KMS-11 (cell line): ENCODE data around the gene STT3B.

Experiments
- H2AFZ ChIP-seq: fragments of 200-600 bp; sonication (generic); 2 replicates; pipeline ENCODE4 v1.6.1; 2016; ENCODE audit warnings: antibody characterized with exemption, mixed run types, low read depth
- H3K27ac ChIP-seq: fragments of 200-600 bp; sonication (generic); 2 replicates; pipeline ENCODE4 v1.6.1; 2016; ENCODE audit warnings: mild to moderate bottlenecking, mixed run types
- H3K27me3 ChIP-seq: fragments of 200-600 bp; sonication (generic); 2 replicates; pipeline ENCODE4 v1.6.1; 2017; ENCODE audit warnings: mild to moderate bottlenecking, low read depth, mixed run types, moderate library complexity; ENCODE audit not compliant: insufficient read depth
- H3K36me3 ChIP-seq: fragments of 200-600 bp; sonication (generic); 2 replicates; pipeline ENCODE4 v1.6.1; 2017; ENCODE audit warnings: mild to moderate bottlenecking, mixed run types; ENCODE audit not compliant: insufficient read depth
- H3K4me1 ChIP-seq: fragments of 200-600 bp; sonication (generic); 2 replicates; pipeline ENCODE4 v1.6.1; 2016; ENCODE audit warnings: mild to moderate bottlenecking, low read depth, mixed run types; ENCODE audit not compliant: poor library complexity, severe bottlenecking
- H3K4me2 ChIP-seq: fragments of 200-600 bp; sonication (generic); 2 replicates; pipeline ENCODE4 v1.7.0; 2016; ENCODE audit warnings: mild to moderate bottlenecking, mixed run types
- H3K4me3 ChIP-seq: fragments of 200-600 bp; sonication (generic); IDR thresholded peaks from 2 replicates; pipeline ENCODE4 v1.6.1; 2017; ENCODE audit warnings: low read depth, low read length, mixed read lengths; ENCODE audit not compliant: insufficient read depth
- H3K79me2 ChIP-seq: fragments of 200-600 bp; sonication (generic); 2 replicates; pipeline ENCODE4 v1.6.1; 2016; ENCODE audit warnings: low read depth, mixed run types; ENCODE audit not compliant: insufficient read depth
- H3K9ac ChIP-seq: fragments of 200-600 bp; sonication (generic); 2 replicates; pipeline ENCODE4 v1.6.1; 2016; ENCODE audit warnings: mild to moderate bottlenecking, mixed run types
- H4K20me1 ChIP-seq: fragments of 200-600 bp; sonication (generic); 2 replicates; pipeline ENCODE4 v1.6.1; 2016; ENCODE audit warnings: mild to moderate bottlenecking, mixed run types; ENCODE audit not compliant: insufficient read depth
- TF ChIP-seq, protein P1 (sequence below): fragments of 200-600 bp; sonication (generic); conservative IDR thresholded peaks from 2 replicates; pipeline ENCODE4 v1.6.1; 2017; ENCODE audit warnings: low read depth, mild to moderate bottlenecking, antibody characterized with exemption, low read length, moderate library complexity, mixed read lengths

The STT3B gene

GRCh38 chr3:31629054-31629453 lies 96.3 kb downstream of the STT3B start:
- Histone ChIP-seq H4K20me1 (no peaks in the 10 kb centered on the region), H3K79me2 (no peaks in the 10 kb centered on the region), H2AFZ (no peak overlapping the region), H3K4me2 (no peak overlapping the region), H3K9ac (no peak overlapping the region), H3K4me1 (no peaks in the 10 kb centered on the region), H3K27ac (no peak overlapping the region), H3K36me3 (no peaks in the 10 kb centered on the region), H3K27me3 (no peaks in the 10 kb centered on the region), H3K4me3 (no peak overlapping the region)
- TF ChIP-seq, protein P1, sequence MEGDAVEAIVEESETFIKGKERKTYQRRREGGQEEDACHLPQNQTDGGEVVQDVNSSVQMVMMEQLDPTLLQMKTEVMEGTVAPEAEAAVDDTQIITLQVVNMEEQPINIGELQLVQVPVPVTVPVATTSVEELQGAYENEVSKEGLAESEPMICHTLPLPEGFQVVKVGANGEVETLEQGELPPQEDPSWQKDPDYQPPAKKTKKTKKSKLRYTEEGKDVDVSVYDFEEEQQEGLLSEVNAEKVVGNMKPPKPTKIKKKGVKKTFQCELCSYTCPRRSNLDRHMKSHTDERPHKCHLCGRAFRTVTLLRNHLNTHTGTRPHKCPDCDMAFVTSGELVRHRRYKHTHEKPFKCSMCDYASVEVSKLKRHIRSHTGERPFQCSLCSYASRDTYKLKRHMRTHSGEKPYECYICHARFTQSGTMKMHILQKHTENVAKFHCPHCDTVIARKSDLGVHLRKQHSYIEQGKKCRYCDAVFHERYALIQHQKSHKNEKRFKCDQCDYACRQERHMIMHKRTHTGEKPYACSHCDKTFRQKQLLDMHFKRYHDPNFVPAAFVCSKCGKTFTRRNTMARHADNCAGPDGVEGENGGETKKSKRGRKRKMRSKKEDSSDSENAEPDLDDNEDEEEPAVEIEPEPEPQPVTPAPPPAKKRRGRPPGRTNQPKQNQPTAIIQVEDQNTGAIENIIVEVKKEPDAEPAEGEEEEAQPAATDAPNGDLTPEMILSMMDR, result no peak

- H3K4me3 ChIP-seq, result no peak overlapping the region
- H4K20me1 ChIP-seq, result no peaks in the 10 kb centered on the region
- H3K79me2 ChIP-seq, result no peaks in the 10 kb centered on the region
- H3K9ac ChIP-seq, result no peak overlapping the region
- H3K27ac ChIP-seq, result no peak overlapping the region
- H3K4me2 ChIP-seq, result no peak overlapping the region
- no peak overlapping the region for H2AFZ ChIP-seq
- H3K36me3 ChIP-seq, result no peaks in the 10 kb centered on the region
- no peaks in the 10 kb centered on the region for H3K27me3 ChIP-seq
- TF ChIP-seq, protein P1, result no peak
- no peaks in the 10 kb centered on the region for H3K4me1 ChIP-seq
Observed at GRCh38 chr3:31634476-31634875, 101.8 kb downstream of the STT3B start.

- Histone ChIP-seq H3K4me1 (no peaks in the 10 kb centered on the region), H4K20me1 (no peaks in the 10 kb centered on the region), H3K79me2 (no peaks in the 10 kb centered on the region), H3K27ac (no peak overlapping the region), H3K36me3 (no peaks in the 10 kb centered on the region), H3K9ac (no peak overlapping the region), H3K4me2 (no peak overlapping the region), H3K27me3 (no peaks in the 10 kb centered on the region), H2AFZ (no peak overlapping the region), H3K4me3 (no peak overlapping the region)
- TF ChIP-seq, protein P1, result no peak
Observed at GRCh38 chr3:31635545-31635944, 102.8 kb downstream of the STT3B start.

DNA sequence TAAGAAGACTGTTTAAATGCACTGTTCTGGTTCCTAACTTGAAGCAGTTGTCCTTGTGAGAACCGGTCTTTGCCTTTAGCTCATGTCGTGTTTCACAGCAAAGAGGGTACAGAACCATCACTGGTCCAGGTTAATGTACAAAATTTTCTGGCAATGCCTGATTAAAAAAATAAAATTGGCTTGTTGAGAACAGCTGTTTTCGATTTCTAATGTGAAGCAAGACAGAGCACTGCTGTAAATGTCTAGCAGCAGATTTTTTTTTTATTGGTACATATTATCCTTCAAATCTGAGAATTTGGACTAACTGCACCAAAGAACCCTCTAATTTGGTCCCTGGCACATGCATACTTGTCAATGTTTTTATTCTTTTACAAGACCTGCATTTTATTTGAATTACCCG lies 103.3 kb downstream of the STT3B start:
- no peak overlapping the region for H3K27ac ChIP-seq
- no peaks in the 10 kb centered on the region for H3K79me2 ChIP-seq
- no peaks in the 10 kb centered on the region for H4K20me1 ChIP-seq
- H2AFZ ChIP-seq, result no peak overlapping the region
- TF ChIP-seq, protein P1, result no peak
- H3K36me3 ChIP-seq, result no peaks in the 10 kb centered on the region
- H3K9ac ChIP-seq, result no peak overlapping the region
- H3K27me3 ChIP-seq, result no peaks in the 10 kb centered on the region
- no peak overlapping the region for H3K4me2 ChIP-seq
- no peaks in the 10 kb centered on the region for H3K4me1 ChIP-seq
- H3K4me3 ChIP-seq, result no peak overlapping the region
